Liver (tissue), 9 donors: ENCODE data around the gene AMZ1. TPM values are rescaled to one million over a fixed set of nuclear protein-coding genes. Genes with fewer than 3 reads are reported as not detected.
"Not testable (repeated sequence)": the region's sequence is repeated elsewhere in the genome, so short reads cannot be mapped to it uniquely, and the experiment has no call there.

Experiments used
- DNase-seq: peaks from one replicate; pipeline ENCODE4 v3.0.0-alpha.2; 2017; ENCODE audit warnings: low spot score
- H3K27ac ChIP-seq, 2 donors: one replicate each; pipeline ENCODE4 v1.7.0; 2013; ENCODE audit warnings: inconsistent platforms in 2 of 2, low read length in 2 of 2, control low read depth in 1 of 2, low read depth in 1 of 2, mild to moderate bottlenecking in 1 of 2
- H3K27me3 ChIP-seq, 4 donors: one replicate each; pipeline versions ENCODE4 v1.6.1 to v1.7.0; 2013; ENCODE audit warnings: low read length in 3 of 4, inconsistent platforms in 1 of 4, mild to moderate bottlenecking in 1 of 4, moderate library complexity in 1 of 4; ENCODE audit not compliant: control insufficient read depth in 4 of 4, insufficient read depth in 4 of 4
- H3K36me3 ChIP-seq, 4 donors: one replicate each; pipeline versions ENCODE4 v1.6.1 to v1.7.0; 2013; ENCODE audit warnings: low read length in 3 of 4, mild to moderate bottlenecking in 3 of 4, low read depth in 1 of 4, moderate library complexity in 1 of 4; ENCODE audit not compliant: control insufficient read depth in 4 of 4, insufficient read depth in 3 of 4
- H3K4me1 ChIP-seq, 4 donors: one replicate each; pipeline versions ENCODE4 v1.6.1 to v1.7.0; 2013; ENCODE audit warnings: low read length in 3 of 4, mild to moderate bottlenecking in 3 of 4, moderate library complexity in 1 of 4; ENCODE audit not compliant: control insufficient read depth in 4 of 4, insufficient read depth in 4 of 4
- H3K4me3 ChIP-seq, 3 donors: one replicate each; pipeline versions ENCODE4 v1.6.1 to v1.7.0; 2013; ENCODE audit warnings: low read length in 3 of 3, control low read depth in 1 of 3, low read depth in 1 of 3, mild to moderate bottlenecking in 1 of 3
- H3K9ac ChIP-seq, 2 donors: one replicate each; pipeline ENCODE4 v1.7.0; 2013; ENCODE audit warnings: low read length in 2 of 2, mild to moderate bottlenecking in 2 of 2, moderate library complexity in 2 of 2, control low read depth in 1 of 2, low read depth in 1 of 2
- H3K9me3 ChIP-seq, 4 donors: one replicate each; pipeline versions ENCODE4 v1.6.1 to v1.7.0; 2013; ENCODE audit warnings: low read length in 3 of 4; ENCODE audit not compliant: control insufficient read depth in 4 of 4
- FOXA1 ChIP-seq: IDR thresholded peaks from 2 replicates; pipeline ENCODE4 v1.6.1; 2016; ENCODE audit warnings: antibody characterized with exemption
- HNF4A ChIP-seq, 2 donors: conservative IDR thresholded peaks; 2 replicates each; pipeline ENCODE4 v1.6.1; 2016; ENCODE audit warnings: antibody characterized with exemption in 2 of 2, mild to moderate bottlenecking in 2 of 2
- HNF4G ChIP-seq: IDR thresholded peaks from 2 replicates; pipeline ENCODE4 v1.6.1; 2016; ENCODE audit warnings: antibody characterized with exemption
- JUND ChIP-seq, 2 donors: IDR thresholded peaks; 2 replicates each; pipeline ENCODE4 v1.6.1; 2016; ENCODE audit warnings: antibody characterized with exemption in 2 of 2
- NR2F2 ChIP-seq: IDR thresholded peaks from 2 replicates; pipeline ENCODE4 v1.6.1; 2016; ENCODE audit warnings: antibody characterized with exemption
- RAD21 ChIP-seq, 2 donors: IDR thresholded peaks; 2 replicates each; pipeline ENCODE4 v1.6.1; 2016; ENCODE audit warnings: antibody characterized with exemption in 2 of 2, mild to moderate bottlenecking in 2 of 2
- RXRA ChIP-seq, 2 donors: IDR thresholded peaks; 2 replicates each; pipeline ENCODE4 v1.6.1; 2017 to 2018; ENCODE audit warnings: antibody characterized with exemption in 2 of 2, mild to moderate bottlenecking in 1 of 2
- SP1 ChIP-seq: IDR thresholded peaks from 2 replicates; pipeline ENCODE4 v1.6.1; 2018; ENCODE audit warnings: antibody characterized with exemption, mild to moderate bottlenecking
- TAF1 ChIP-seq: conservative IDR thresholded peaks from 2 replicates; pipeline ENCODE4 v1.6.1; 2016; ENCODE audit warnings: antibody characterized with exemption, mild to moderate bottlenecking
- YY1 ChIP-seq: IDR thresholded peaks from 2 replicates; pipeline ENCODE4 v1.6.1; 2016; ENCODE audit warnings: antibody characterized with exemption, mild to moderate bottlenecking
- WGBS: extraction: QIAGEN DNeasy Blood & Tissue Kit; methylation state at CpG from one replicate; pipeline ENCODE4 v1.1.7; 2013; 5-methylcytosine and 5-hydroxymethylcytosine counted together
- polyA plus RNA-seq, 2 donors: library from polyadenylated mRNA; stranded (reverse) in 1 of 2; unstranded in 1 of 2; fragments of 200-250 nt in 1 of 2; fragments of >200 nt in 1 of 2; fragmentation: Nextera tagmentation in 1 of 2; extraction: Ambion mirVana in 1 of 2; gene quantifications; one replicate each; pipeline versions ENCODE4 v1.2.1 to v1.2.3, GENCODE V29; 2013 to 2015
- total RNA-seq, 2 donors: library from RNA; depleted of rRNA; stranded (reverse); fragments of >200 nt; gene quantifications; one replicate each; pipeline ENCODE4 v1.2.3, GENCODE V29; 2014
- TF ChIP-seq, protein P1 (sequence below): IDR thresholded peaks from 2 replicates; pipeline ENCODE4 v1.6.1; 2016; ENCODE audit warnings: antibody characterized with exemption
- TF ChIP-seq, protein P2 (sequence below): IDR thresholded peaks from 2 replicates; pipeline ENCODE4 v1.6.1; 2016; ENCODE audit warnings: antibody characterized with exemption, mild to moderate bottlenecking
- TF ChIP-seq, protein P3 (sequence below): fragments of 150-350 bp; IDR thresholded peaks from 2 replicates; pipeline ENCODE4 v1.5.1; 2017; ENCODE audit warnings: improper control_type of control experiment, low read depth, low read length; ENCODE audit not compliant: missing input control
- TF ChIP-seq, protein P4 (sequence below): IDR thresholded peaks from 2 replicates; pipeline ENCODE4 v1.6.1; 2016; ENCODE audit warnings: antibody characterized with exemption
- donor health status: healthy.
- donor health status: healthy.
- donor health status: healthy.
- donor health status: healthy.
- donor health status: healthy.

AMZ1 gene
- total and polyA plus RNA-seq, 4 donors: 0.10 to 1.3 (median 1.1) TPM; not detected in 1

DNA sequence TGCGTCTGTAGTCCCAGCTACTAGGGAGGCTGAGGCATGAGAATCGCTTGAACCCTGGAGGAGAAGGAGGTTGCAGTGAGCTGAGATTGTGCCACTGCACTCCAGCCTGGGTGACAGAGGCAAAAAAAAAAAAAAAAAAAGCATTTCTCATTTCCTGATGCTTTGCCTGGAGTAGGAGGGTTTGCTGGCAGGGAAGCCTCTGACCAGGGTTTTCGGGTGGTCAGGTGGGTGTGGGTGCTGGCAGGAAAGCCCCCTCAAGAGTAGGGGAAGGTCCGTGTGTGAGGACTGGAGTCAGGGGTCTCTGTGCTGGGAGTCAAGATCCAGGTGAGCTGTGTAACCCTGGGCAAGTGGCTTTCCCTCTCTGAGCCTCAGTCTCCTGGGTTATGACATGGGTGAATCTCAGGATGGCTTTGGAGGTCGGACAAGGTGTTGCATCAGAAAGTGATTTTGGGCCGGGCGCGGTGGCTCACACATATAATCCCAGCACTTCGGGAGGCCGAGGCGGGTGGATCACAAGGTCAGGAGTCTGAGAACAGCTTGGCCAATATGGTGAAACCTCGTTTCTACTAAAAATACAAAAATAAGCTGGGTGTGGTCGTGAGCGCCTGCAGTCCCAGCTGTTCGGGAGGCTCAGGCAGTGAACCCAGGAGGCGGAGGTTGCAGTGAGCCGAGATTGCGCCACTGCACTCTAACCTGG is 3.2 kb downstream of the AMZ1 start:
- peak in 1 of 2 donors; percentile 5 for TF ChIP-seq HNF4A (conservative IDR thresholded peaks at IDR 0.05)
- TF ChIP-seq YY1: no peak
- TF ChIP-seq HNF4G: no peak
- TF ChIP-seq, protein P1, sequence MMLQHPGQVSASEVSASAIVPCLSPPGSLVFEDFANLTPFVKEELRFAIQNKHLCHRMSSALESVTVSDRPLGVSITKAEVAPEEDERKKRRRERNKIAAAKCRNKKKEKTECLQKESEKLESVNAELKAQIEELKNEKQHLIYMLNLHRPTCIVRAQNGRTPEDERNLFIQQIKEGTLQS: no peak
- no peak for TF ChIP-seq SP1
- TF ChIP-seq RXRA (IDR thresholded peaks at IDR 0.05): no peak
- no peak for TF ChIP-seq FOXA1
- TF ChIP-seq, protein P2, sequence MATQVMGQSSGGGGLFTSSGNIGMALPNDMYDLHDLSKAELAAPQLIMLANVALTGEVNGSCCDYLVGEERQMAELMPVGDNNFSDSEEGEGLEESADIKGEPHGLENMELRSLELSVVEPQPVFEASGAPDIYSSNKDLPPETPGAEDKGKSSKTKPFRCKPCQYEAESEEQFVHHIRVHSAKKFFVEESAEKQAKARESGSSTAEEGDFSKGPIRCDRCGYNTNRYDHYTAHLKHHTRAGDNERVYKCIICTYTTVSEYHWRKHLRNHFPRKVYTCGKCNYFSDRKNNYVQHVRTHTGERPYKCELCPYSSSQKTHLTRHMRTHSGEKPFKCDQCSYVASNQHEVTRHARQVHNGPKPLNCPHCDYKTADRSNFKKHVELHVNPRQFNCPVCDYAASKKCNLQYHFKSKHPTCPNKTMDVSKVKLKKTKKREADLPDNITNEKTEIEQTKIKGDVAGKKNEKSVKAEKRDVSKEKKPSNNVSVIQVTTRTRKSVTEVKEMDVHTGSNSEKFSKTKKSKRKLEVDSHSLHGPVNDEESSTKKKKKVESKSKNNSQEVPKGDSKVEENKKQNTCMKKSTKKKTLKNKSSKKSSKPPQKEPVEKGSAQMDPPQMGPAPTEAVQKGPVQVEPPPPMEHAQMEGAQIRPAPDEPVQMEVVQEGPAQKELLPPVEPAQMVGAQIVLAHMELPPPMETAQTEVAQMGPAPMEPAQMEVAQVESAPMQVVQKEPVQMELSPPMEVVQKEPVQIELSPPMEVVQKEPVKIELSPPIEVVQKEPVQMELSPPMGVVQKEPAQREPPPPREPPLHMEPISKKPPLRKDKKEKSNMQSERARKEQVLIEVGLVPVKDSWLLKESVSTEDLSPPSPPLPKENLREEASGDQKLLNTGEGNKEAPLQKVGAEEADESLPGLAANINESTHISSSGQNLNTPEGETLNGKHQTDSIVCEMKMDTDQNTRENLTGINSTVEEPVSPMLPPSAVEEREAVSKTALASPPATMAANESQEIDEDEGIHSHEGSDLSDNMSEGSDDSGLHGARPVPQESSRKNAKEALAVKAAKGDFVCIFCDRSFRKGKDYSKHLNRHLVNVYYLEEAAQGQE: no peak
- TF ChIP-seq, protein P3, sequence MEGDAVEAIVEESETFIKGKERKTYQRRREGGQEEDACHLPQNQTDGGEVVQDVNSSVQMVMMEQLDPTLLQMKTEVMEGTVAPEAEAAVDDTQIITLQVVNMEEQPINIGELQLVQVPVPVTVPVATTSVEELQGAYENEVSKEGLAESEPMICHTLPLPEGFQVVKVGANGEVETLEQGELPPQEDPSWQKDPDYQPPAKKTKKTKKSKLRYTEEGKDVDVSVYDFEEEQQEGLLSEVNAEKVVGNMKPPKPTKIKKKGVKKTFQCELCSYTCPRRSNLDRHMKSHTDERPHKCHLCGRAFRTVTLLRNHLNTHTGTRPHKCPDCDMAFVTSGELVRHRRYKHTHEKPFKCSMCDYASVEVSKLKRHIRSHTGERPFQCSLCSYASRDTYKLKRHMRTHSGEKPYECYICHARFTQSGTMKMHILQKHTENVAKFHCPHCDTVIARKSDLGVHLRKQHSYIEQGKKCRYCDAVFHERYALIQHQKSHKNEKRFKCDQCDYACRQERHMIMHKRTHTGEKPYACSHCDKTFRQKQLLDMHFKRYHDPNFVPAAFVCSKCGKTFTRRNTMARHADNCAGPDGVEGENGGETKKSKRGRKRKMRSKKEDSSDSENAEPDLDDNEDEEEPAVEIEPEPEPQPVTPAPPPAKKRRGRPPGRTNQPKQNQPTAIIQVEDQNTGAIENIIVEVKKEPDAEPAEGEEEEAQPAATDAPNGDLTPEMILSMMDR: no peak
- H3K9me3 ChIP-seq: no peaks in the 10 kb centered on the region
- H3K4me3 ChIP-seq: no peak overlapping the region
- H3K9ac ChIP-seq: no peak overlapping the region
- no peaks in the 10 kb centered on the region for H3K27me3 ChIP-seq
- H3K36me3 ChIP-seq: no peaks in the 10 kb centered on the region
- no peak overlapping the region for H3K27ac ChIP-seq
- DNase-seq: no peak
- H3K4me1 ChIP-seq: peaks cover 2 to 16% (median 11%) of the 10 kb centered on the region in 4 donors
- WGBS: 83% methylated on average over 18 of the region's 18 CpGs

DNA sequence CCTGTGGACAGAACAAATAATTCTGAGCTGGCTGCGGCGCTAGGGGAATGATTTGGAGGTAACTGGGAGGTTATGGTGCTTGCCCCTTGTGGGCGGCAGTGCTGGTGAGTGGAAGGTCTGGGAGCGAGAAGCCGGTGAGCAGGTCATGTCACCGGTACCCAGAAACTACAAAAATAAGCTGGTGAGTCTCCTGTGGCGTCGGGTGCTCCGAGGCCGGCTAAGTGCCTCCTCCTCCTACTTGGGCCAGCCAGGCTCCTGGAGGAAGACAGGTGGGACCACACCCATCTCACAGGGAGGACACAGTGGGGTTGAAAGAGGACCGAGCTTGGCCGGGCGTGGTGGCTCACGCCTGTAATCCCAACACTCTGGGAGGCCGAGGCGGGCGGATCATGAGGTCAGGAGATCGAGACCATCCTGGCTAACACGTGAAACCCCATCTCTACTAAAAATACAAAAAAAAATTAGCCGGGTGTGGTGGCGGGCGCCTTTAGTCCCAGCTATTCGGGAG is 4.0 kb downstream of the AMZ1 start:
- not testable (repeated sequence) for H3K27ac ChIP-seq, H3K36me3 ChIP-seq, H3K9ac ChIP-seq, H3K9me3 ChIP-seq, H3K27me3 ChIP-seq, DNase-seq, H3K4me3 ChIP-seq
- H3K4me1 ChIP-seq: peaks cover 2 to 16% (median 11%) of the 10 kb centered on the region in 4 donors
- WGBS: 89% methylated on average over 23 of the region's 23 CpGs

DNA sequence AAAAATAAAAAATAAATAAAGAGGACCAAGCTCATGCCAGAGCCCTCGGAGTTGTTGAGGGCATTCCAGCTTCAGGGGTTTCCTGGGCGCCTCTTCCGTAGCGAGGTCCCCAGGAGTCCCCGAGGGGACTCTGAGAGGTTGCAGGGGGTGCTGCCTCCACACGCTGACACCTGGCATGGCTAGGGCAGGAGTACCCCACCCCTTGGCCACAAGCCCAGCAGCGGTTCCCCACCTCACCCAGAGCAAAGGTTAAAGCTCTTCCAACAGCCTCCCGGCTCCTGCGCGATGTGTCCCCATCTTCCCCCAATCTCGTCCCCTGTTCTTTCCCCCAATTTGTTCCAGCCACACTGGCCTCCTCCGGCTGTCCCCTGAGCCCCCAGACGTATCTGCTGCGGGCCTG is 4.5 kb downstream of the AMZ1 start:
- Histone ChIP-seq H3K27ac (no peak overlapping the region), H3K9me3 (no peaks in the 10 kb centered on the region), H3K9ac (no peak overlapping the region), H3K4me3 (no peak overlapping the region), H3K4me1 (peaks cover 2 to 13% (median 10%) of the 10 kb centered on the region in 4 donors), H3K36me3 (no peaks in the 10 kb centered on the region), H3K27me3 (no peaks in the 10 kb centered on the region)
- WGBS: 85% methylated on average over 14 of the region's 14 CpGs
- no peak for DNase-seq
- TF ChIP-seq, protein P1: no peak
- TF ChIP-seq TAF1: no peak
- TF ChIP-seq, protein P3: no peak
- TF ChIP-seq NR2F2: no peak
- TF ChIP-seq HNF4G: no peak
- no peak for TF ChIP-seq SP1
- TF ChIP-seq, protein P4, sequence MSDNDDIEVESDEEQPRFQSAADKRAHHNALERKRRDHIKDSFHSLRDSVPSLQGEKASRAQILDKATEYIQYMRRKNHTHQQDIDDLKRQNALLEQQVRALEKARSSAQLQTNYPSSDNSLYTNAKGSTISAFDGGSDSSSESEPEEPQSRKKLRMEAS: no peak
- TF ChIP-seq JUND (IDR thresholded peaks at IDR 0.05): no peak
- no peak for TF ChIP-seq YY1
- TF ChIP-seq, protein P2: no peak
- TF ChIP-seq RAD21 (IDR thresholded peaks at IDR 0.05): no peak
